CD4-positive, alpha-beta T cell treated with Interleukin-15 for 1 hour (primary cell): ENCODE measurements around the gene SRCIN1.

Source experiments
- DNase-seq: peaks from one replicate; pipeline ENCODE4 v3.0.0-alpha.2; 2020

The SRCIN1 gene

GRCh38 chr17:38577645-38578173 lies 28.0 kb downstream of the SRCIN1 start:
- no peak for DNase-seq

GRCh38 chr17:38577244-38577643 lies 28.5 kb downstream of the SRCIN1 start:
- no peak for DNase-seq

- no peak for DNase-seq
Measured at GRCh38 chr17:38575781-38576180, 30.0 kb downstream of the SRCIN1 start.

GRCh38 chr17:38574712-38575111 lies 31.0 kb downstream of the SRCIN1 start:
- DNase-seq: no peak

GRCh38 chr17:38572669-38573365 lies 32.9 kb downstream of the SRCIN1 start:
- no peak for DNase-seq

- no peak for DNase-seq
Measured at GRCh38 chr17:38571833-38572668, 33.7 kb downstream of the SRCIN1 start.

GRCh38 chr17:38569701-38570512 lies 35.8 kb downstream of the SRCIN1 start:
- DNase-seq: no peak

GRCh38 chr17:38568845-38569510 lies 36.8 kb downstream of the SRCIN1 start:
- no peak for DNase-seq

GRCh38 chr17:38568274-38568673 lies 37.5 kb downstream of the SRCIN1 start:
- no peak for DNase-seq

GRCh38 chr17:38567350-38567749 lies 38.4 kb downstream of the SRCIN1 start:
- no peak for DNase-seq

- DNase-seq: no peak
Measured at GRCh38 chr17:38566666-38567031, 39.1 kb downstream of the SRCIN1 start.

GRCh38 chr17:38565853-38566665 lies 39.7 kb downstream of the SRCIN1 start:
- no peak for DNase-seq

GRCh38 chr17:38564869-38565268 lies 40.9 kb downstream of the SRCIN1 start:
- no peak for DNase-seq

- no peak for DNase-seq
Measured at GRCh38 chr17:38564254-38564837, 41.4 kb downstream of the SRCIN1 start.

GRCh38 chr17:38563362-38564253 lies 42.1 kb downstream of the SRCIN1 start:
- DNase-seq: no peak

- no peak for DNase-seq
Measured at GRCh38 chr17:38562903-38563302, 42.8 kb downstream of the SRCIN1 start.

- no peak for DNase-seq
Measured at GRCh38 chr17:38562215-38562569, 43.6 kb downstream of the SRCIN1 start.

GRCh38 chr17:38561416-38562214 lies 44.1 kb downstream of the SRCIN1 start:
- DNase-seq: no peak

GRCh38 chr17:38560503-38561318 lies 45.0 kb downstream of the SRCIN1 start:
- no peak for DNase-seq
